Renal cortex interstitium (tissue), 11 donors: ENCODE data around the gene VCAN. TPM values are rescaled to one million over a fixed set of nuclear protein-coding genes. Genes with fewer than 3 reads are reported as not detected.

ENCODE experiments used
- DNase-seq, 11 donors: peaks; one replicate each; pipeline ENCODE4 v3.0.0-alpha.2; 2013; ENCODE audit warnings: low read depth in 9 of 11, low spot score in 4 of 11; ENCODE audit errors: extremely low read depth in 1 of 11
- polyA plus RNA-seq, 3 donors: library from polyadenylated mRNA; unstranded; fragments of 120-200 nt; gene quantifications; one replicate each; pipeline ENCODE4 v1.2.1, GENCODE V29; 2013; ENCODE audit not compliant: insufficient read length in 3 of 3

Gene VCAN
- polyA plus RNA-seq, 3 donors: 310 to 404 (median 347) TPM

DNA sequence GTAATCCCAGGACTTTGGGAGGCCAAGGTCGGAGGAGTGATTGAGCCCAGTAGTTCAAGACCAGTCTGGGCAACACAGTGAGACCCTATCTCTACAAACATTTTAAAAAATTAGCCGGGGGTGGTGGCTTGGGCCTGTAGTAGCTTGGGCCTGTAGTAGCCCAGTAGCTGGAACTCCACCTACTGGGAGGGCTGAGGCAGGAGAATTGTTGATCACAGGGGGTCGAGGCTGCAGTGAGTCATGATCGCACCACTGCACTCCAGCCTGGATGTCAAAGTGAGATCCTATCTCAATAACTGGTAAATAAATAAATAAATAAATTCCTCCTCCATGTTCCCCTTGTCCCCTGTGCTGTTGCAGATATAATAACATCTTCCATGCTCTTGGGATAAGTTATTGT, 14.3 kb downstream of the VCAN start:
- no peak for DNase-seq

DNA sequence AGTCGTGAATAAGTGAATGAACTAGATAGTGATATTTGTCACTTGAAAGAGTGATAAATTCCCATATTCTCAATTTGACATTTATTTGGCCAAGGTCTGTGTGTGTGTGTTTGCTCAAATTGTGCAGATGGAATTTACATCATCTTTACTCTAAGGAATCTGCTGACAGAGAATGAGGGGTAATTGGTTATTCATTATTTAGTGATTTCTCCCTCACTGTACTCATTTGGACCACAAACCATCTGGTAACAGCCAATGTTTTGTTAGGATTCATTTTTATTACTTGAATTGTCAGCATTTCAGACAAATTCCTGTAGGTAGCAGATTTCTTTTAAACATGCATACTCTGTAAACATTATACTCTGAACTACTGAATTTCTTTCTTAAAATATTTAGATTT, 15.6 kb downstream of the VCAN start:
- DNase-seq: no peak

GRCh38 chr5:83488271-83488670, 16.7 kb downstream of the VCAN start:
- DNase-seq: no peak

GRCh38 chr5:83488821-83489220, 17.3 kb downstream of the VCAN start:
- DNase-seq: no peak

DNA sequence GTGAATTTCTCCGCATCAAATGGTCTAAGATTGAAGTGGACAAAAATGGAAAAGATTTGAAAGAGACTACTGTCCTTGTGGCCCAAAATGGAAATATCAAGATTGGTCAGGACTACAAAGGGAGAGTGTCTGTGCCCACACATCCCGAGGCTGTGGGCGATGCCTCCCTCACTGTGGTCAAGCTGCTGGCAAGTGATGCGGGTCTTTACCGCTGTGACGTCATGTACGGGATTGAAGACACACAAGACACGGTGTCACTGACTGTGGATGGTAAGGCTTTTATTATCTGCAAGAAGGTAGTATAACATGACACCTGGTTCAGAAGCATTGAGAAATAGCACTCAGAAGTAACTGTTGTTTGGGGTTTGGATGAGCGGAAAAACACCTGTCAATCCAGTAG, 18.7 kb downstream of the VCAN start:
- DNase-seq: no peak

DNA sequence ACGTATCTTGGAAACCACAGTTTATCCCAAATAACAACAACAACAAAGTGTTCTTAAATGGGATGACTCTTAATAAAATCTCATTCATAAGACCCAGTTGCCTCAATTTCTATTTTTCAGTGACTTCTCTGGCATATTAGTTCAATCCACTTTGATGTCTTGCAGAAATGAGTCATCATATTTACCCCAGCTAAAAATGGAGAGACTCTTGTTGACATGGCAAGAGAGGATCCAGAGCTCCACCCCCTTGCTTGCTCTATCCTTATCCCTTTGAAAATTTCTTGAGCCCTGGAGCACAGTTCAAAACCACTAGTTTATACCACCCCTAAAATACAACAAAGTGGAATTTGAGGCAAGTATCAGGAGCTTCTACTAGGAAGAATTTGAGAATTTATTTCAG, 20.8 kb downstream of the VCAN start:
- no peak for DNase-seq

DNA sequence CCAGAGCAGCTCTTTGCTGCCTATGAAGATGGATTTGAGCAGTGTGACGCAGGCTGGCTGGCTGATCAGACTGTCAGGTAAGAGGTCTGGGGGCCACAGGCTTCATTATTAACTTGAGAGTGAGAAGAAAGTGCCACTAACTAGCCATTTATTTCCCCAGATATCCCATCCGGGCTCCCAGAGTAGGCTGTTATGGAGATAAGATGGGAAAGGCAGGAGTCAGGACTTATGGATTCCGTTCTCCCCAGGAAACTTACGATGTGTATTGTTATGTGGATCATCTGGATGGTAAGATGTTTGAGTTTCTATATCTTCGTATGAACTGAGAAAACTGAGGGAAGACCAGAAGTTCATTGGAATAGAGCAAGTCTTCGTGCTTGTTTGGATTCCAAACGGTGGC, 22.1 kb downstream of the VCAN start:
- no peak for DNase-seq

DNA sequence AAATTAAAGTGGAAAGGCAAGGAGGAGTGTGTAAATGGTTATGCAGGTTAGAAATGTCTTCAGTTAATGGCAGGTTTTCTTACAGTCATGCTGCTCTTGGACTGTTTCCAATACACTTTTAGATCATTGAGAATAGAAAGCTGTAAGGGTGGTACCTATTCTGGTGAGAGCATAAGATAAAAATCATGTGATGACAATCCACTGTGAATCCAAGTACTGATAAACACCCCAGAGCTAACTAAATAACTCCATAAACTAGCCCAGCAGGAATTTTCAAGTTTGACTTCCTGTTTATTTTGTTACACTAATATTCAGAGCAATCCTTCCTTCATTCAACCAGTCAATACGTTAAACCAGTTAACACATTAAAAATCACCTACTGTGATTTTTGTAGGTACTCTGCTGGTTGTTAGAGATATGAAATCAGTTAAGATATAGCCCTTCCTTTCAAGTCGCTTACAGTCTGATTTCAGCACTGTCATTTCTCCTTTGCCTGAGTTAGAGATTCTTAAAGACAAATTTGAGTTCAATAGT, 22.6 kb downstream of the VCAN start:
- DNase-seq: no peak

GRCh38 chr5:83494666-83495065, 23.1 kb downstream of the VCAN start:
- DNase-seq: no peak

- DNase-seq: no peak
Observed at GRCh38 chr5:83496626-83497025, 25.1 kb downstream of the VCAN start.

- DNase-seq: no peak
Observed at GRCh38 chr5:83498585-83498984, 27.0 kb downstream of the VCAN start.

GRCh38 chr5:83503662-83504061, 32.1 kb downstream of the VCAN start:
- DNase-seq: no peak

- no peak for DNase-seq
Observed at GRCh38 chr5:83507431-83507830, 35.9 kb downstream of the VCAN start.

GRCh38 chr5:83509540-83509939, 38.0 kb downstream of the VCAN start:
- DNase-seq: peak in 8 of 11 donors; percentile 15 to 60 (median 25)

DNA sequence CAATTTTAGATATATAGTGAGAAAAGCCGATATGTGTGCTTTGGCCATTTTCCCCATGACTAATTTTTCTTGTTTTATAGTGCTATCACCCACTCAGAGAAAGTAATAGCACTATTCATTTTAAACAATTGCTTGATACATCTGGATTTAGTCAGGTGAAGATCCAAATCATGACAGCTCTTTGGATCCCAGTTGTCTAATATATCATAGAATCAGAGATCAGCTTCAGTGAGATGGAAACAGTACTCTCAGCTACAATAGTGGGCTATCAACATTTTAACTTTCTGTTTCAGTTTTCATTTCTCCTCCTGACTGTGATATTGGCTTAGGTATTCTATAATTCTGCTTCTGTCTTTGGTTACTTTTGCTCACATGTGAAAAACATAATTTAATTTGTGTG, 38.7 kb downstream of the VCAN start:
- DNase-seq: no peak

GRCh38 chr5:83512061-83512745, 40.7 kb downstream of the VCAN start:
- DNase-seq: no peak

DNA sequence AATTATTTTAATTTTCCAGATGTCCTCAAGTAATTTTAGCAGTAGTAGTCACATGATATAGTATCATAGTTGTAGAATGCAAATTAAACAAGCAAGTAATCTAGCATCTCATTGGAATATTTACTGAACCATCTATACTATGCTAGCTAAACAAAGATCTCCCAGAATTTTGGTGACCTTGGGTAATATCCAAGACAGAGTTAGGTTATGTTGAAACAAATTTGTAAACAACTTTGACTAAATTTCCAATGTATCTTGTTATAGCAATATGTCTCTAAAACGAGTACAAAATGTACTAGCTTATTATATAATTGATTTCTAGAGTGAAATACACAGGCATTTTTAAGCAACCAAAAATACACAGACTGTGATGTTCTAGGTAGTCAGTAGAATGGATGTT, 41.5 kb downstream of the VCAN start:
- DNase-seq: no peak

- no peak for DNase-seq
Observed at GRCh38 chr5:83513491-83513890, 41.9 kb downstream of the VCAN start.

DNA sequence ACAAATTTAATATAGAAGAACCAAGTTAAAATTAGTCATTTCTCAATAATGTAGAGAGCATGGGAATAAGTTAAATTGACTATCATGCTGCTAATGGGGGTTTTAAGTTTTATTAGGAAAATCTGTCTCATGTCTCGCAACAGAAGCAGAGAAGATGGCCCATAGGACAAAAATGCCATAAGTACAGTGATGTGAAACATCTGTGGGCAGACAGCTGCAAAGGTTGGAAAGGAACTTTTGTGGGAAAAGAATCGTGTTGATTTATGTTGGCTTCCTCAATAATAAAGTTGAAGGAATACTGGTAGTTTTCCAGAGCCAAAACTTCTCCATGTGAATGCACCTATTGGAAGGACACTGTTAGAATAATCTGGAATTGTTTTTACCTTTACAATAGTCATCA, 44.8 kb downstream of the VCAN start:
- peak; percentile 33 to 74 (median 48) for DNase-seq

- DNase-seq: no peak
Observed at GRCh38 chr5:83517072-83517687, 45.6 kb downstream of the VCAN start.

DNA sequence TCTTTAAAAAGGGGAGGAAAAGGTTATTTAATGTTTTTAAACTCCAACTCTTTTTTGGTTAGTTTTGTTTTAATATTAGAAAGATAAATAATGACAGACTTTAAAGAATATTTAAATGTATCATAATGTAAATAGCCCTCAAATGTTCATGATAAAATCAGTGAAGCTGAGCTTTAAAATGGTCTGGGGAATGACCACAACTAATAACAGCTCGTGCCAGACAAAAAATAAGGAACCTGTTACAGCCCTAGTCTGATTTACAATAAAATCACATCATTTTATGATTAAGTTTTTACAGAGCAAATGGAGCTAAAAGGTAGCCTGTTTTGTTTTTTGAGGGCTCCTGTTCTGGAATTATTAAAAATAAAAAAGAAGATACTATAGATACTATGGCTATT, 46.1 kb downstream of the VCAN start:
- DNase-seq: no peak
